Fibroblast of skin of left biceps (primary cell): ENCODE measurements around the gene MAGI3.
"Not testable (repeated sequence)": the region's sequence is repeated elsewhere in the genome, so short reads cannot be mapped to it uniquely, and the experiment has no call there.

Experiments
- DNase-seq, 2 experiments: peaks; one replicate each; pipeline ENCODE4 v3.0.0-alpha.2; 2013; ENCODE audit warnings: low read depth in 2 of 2

MAGI3 gene

GRCh38 chr1:113691184-113691583 lies 300.9 kb downstream of the MAGI3 start:
- no peak for DNase-seq

GRCh38 chr1:113692342-113692741 lies 302.0 kb downstream of the MAGI3 start:
- no peak for DNase-seq

- DNase-seq: no peak
Observed at GRCh38 chr1:113692824-113693431, 302.6 kb downstream of the MAGI3 start.

DNA sequence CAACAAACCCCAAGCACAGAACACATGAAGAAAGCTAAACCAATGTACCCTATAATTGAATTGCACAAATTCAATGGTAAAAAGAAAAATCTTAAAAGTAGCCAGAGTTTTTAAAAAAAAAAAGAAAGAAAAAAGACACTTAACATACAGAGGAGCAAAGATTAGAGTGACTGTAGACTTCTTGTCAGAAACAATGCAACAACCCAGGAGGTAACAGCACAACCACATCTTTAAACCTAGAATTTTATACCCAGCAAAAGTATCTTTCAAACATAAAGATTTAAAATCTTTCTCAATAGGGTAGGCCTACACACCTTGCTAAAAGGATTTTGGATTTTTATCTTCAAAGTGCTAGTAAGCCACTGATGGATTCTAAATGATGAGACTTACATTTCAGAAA lies 304.6 kb downstream of the MAGI3 start:
- DNase-seq: no peak

DNA sequence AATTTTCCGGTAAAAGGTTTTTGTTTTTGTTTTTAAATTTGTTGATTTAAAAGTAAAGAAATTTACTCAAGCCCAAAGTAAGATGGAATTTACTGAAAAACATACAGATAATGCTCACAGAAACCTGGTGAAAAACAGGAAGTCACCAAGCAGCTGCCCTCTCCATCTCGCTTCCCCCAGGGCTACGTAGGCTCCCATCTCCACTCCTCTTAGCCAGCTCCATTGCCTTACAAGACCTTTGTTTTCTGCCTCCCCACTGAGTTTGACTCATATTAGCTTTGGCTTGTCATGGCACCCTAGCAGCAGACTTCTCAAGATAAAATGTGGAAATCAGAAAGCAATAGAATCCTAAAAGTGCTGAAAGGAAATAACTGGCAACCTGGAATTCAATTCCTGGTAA lies 311.1 kb downstream of the MAGI3 start:
- DNase-seq: no peak

GRCh38 chr1:113714606-113715269 lies 324.4 kb downstream of the MAGI3 start:
- DNase-seq: no peak

DNA sequence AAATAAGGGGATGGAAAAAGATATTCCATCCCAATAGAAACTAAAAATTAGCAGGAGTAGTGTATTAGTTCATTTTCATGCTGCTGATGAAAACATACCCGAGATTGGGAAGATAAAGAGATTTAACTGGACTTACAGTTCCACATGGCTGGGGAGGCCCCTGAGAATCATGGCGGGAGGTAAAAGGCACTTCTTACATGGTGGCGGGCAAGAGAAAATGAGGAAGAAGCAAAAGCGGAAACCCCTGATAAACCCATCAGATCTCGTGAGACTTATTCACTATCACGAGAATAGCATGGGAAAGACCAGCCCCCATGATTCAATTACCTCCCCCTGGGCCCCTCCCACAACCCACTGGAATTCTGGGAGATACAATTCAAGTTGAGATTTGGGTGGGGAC lies 327.2 kb downstream of the MAGI3 start:
- DNase-seq: not testable (repeated sequence)

DNA sequence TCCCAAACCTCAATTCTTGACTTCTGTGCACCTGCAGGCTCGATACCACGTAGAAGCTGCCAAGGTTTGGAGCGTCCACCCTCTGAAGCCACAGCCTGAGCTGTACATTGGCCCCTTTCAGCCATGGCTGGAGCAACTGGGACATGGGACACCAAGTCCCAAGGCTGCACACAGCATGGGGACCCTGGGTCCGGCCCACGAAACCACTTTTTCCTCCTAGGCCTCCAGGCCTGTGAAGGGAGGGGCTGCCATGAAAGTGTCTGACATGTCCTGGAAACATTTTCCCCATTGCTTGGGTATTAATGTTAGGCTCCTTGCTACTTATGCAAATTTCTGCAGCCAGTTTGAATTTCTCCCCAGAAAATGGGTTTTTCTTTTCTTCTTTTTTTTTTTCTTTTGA lies 328.3 kb downstream of the MAGI3 start:
- DNase-seq: not testable (repeated sequence)

GRCh38 chr1:113721010-113721409 lies 330.7 kb downstream of the MAGI3 start:
- no peak for DNase-seq

- no peak for DNase-seq
Observed at GRCh38 chr1:113732802-113733201, 342.5 kb downstream of the MAGI3 start.

- no peak for DNase-seq
Observed at GRCh38 chr1:113734357-113735055, 344.2 kb downstream of the MAGI3 start.
